Measurements from ENCODE around the gene GNAZ. TPM values are rescaled to one million over a fixed set of nuclear protein-coding genes. Genes with fewer than 3 reads are reported as not detected.

The GNAZ gene
- total RNA-seq, 1 donor from 2014 or later = 13.7 TPM

DNA sequence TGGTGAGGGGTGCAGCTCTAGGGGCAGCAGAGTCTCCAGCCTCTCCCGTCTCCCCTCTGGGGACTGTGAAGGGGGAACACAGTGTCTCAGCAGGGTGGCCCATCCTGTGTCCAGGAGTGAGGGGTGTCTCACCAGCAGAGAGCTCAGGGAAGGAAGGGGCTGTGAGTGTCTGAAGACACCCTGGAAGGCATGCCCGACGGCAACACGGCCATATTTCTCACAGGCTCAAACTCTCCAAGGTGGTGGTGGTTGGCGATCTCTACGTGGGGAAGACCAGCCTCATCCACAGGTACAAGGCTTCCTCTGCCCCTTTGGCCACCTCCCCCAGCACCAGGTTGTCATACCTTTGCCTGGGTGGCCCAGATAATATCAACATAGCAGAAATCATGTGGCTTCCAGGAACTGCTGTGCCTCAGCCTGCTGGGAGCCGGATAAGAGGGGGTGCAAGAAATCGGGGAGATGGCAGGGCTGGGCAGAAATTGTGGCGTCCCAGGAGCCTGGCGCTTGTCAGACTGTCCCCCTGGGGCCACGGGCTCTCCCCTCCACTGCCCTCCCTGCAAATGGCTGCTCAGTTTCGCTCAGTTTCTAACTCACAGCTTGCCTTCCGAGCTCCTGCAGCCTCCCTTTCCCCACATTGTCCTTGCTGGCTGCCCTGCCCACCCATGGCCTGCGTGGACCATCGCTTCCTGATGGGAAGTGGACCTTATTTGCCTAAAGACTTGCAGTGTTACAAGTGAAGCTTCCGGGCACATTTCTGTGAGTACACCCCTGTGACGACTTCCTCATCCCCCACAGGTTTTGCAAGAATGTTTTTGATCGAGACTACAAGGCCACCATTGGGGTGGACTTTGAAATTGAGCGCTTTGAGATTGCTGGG is 82.2 kb downstream of the GNAZ start:
- Histone ChIP-seq H3K36me3 (peaks cover 0 to 11% of the 10 kb centered on the region in 2 donors), H3K9me3 (no peaks in the 10 kb centered on the region), H3K4me1 (no peaks in the 10 kb centered on the region), H3K4me3 (no peak overlapping the region), H3K27ac (no peak overlapping the region), H3K27me3 (no peaks in the 10 kb centered on the region)
- no peak for DNase-seq (ENCODE audit: low spot score in 2 of 2)
- intact Hi-C loops (cut with DNase I) = no loop called here
- TF ChIP-seq, protein P1, sequence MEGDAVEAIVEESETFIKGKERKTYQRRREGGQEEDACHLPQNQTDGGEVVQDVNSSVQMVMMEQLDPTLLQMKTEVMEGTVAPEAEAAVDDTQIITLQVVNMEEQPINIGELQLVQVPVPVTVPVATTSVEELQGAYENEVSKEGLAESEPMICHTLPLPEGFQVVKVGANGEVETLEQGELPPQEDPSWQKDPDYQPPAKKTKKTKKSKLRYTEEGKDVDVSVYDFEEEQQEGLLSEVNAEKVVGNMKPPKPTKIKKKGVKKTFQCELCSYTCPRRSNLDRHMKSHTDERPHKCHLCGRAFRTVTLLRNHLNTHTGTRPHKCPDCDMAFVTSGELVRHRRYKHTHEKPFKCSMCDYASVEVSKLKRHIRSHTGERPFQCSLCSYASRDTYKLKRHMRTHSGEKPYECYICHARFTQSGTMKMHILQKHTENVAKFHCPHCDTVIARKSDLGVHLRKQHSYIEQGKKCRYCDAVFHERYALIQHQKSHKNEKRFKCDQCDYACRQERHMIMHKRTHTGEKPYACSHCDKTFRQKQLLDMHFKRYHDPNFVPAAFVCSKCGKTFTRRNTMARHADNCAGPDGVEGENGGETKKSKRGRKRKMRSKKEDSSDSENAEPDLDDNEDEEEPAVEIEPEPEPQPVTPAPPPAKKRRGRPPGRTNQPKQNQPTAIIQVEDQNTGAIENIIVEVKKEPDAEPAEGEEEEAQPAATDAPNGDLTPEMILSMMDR (IDR thresholded peaks at IDR 0.05) = no peak

DNA sequence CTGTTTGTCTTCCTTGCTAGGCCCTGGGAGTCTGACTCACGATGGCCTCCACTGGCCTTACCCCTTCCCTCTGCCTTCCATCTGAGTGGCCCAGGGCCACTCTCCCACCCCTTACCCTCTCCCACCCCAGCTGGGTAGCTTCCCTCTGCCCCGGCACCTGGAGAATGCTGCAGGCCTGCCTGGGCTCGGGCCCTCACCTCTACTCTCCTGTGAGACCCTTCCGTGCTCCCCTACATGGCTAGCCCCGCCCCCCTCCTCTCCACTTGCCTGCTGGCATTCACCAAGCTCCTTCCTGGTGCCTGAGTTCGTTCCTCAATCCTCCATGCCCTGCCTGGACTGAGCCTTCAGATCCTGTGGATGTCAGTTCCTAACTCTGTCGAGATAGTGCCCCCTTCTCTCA is 83.7 kb downstream of the GNAZ start:
- H3K9me3 ChIP-seq = no peaks in the 10 kb centered on the region
- peaks cover 0 to 11% of the 10 kb centered on the region in 2 donors for H3K36me3 ChIP-seq
- H3K4me3 ChIP-seq = no peak overlapping the region
- H3K4me1 ChIP-seq = no peaks in the 10 kb centered on the region
- DNase-seq (ENCODE audit: low spot score in 2 of 2) = no peak
- intact Hi-C loops (cut with DNase I) = no loop called here
- TF ChIP-seq, protein P1 (IDR thresholded peaks at IDR 0.05) = no peak
- H3K27me3 ChIP-seq = no peaks in the 10 kb centered on the region
- H3K27ac ChIP-seq = no peak overlapping the region

DNA sequence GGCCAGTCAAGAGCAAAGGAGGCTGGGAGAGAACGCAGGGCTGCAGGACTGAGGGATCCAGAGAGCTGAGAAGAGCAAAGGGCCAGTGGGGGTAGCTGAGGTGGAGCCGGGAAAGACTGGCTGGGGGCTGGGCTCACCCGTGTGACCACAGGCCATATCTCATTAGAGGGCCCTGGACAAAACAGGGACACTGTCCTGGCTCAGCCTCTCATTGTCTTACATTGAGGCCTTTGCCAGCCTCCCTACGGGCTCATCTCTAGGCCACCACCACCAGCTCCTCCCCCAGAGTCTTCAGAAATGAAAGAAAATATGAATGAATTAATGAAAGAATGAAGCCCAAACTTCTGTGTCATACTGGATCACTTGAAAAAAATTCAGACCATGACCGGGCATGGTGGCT is 84.1 kb downstream of the GNAZ start:
- H3K36me3 ChIP-seq = peaks cover 0 to 11% of the 10 kb centered on the region in 2 donors

DNA sequence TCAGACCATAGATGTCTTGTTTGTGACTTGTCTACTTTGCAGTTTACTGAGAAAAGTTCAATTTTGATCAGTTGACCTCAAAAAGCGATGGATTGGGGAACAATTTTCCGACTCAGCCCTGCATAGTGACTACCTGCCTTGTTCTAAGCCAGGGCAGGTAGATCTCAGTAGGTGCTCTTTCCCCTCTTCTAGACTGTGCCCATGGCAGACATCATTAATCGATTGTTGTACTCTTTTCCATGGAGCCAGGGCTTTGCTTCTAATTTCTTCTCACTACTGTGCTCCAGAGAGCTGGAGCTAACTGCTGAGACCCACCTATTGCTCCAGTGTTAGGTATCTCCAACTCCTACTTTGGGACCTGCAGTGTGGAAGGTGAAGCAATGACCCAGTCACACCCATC is 84.8 kb downstream of the GNAZ start:
- Histone ChIP-seq H3K27ac (no peak overlapping the region), H3K27me3 (no peaks in the 10 kb centered on the region), H3K4me3 (no peak overlapping the region), H3K36me3 (peaks cover 3 to 8% of the 10 kb centered on the region in 2 donors), H3K4me1 (no peaks in the 10 kb centered on the region), H3K9me3 (no peaks in the 10 kb centered on the region)
- DNase-seq (ENCODE audit: low spot score in 2 of 2) = no peak
- TF ChIP-seq, protein P1 (IDR thresholded peaks at IDR 0.05) = no peak
- intact Hi-C loops (cut with DNase I) = no loop called here

More for the DNA sequence above, 84.1 kb downstream of the GNAZ start:
- intact Hi-C loops (cut with DNase I) = no loop called here
- Histone ChIP-seq H3K27me3 (no peaks in the 10 kb centered on the region), H3K9me3 (no peaks in the 10 kb centered on the region), H3K4me1 (no peaks in the 10 kb centered on the region), H3K4me3 (no peak overlapping the region), H3K27ac (no peak overlapping the region)
- TF ChIP-seq, protein P1 (IDR thresholded peaks at IDR 0.05) = no peak
- DNase-seq (ENCODE audit: low spot score in 2 of 2) = no peak

DNA sequence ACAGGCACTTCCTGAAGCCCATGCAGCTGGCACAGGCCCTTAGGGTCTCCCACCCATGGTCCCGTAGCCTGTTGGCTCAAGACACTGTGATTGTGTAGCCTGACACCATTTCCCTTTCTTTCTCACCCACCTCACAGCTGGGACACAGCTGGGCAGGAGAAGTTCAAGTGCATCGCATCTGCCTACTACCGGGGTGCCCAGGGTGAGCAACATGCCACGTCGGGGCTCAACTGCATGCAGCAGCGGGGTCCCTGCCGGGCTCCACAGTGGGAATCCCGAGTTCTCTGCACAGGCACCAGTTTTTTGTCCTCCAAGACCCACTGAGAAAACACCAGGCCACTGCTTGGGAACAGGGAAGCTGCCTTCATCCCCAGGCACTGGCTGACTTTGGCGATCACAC is 85.5 kb downstream of the GNAZ start:
- H3K9me3 ChIP-seq = no peaks in the 10 kb centered on the region
- peaks cover 5 to 7% of the 10 kb centered on the region in 2 donors for H3K36me3 ChIP-seq
- DNase-seq (ENCODE audit: low spot score in 2 of 2) = no peak
- TF ChIP-seq, protein P1 (IDR thresholded peaks at IDR 0.05) = no peak
- intact Hi-C loops (cut with DNase I) = no loop called here
- H3K27me3 ChIP-seq = no peaks in the 10 kb centered on the region
- H3K27ac ChIP-seq = no peak overlapping the region
- no peaks in the 10 kb centered on the region for H3K4me1 ChIP-seq
- H3K4me3 ChIP-seq = no peak overlapping the region

All from ascending aorta (tissue), 2 donors.